Measurements from ENCODE around the gene CENPP. TPM values are rescaled to one million over a fixed set of nuclear protein-coding genes. Genes with fewer than 3 reads are reported as not detected.

The CENPP gene
- polyA plus RNA-seq, 4 donors, result 0.22 to 3.5 (median 2.0) TPM

DNA sequence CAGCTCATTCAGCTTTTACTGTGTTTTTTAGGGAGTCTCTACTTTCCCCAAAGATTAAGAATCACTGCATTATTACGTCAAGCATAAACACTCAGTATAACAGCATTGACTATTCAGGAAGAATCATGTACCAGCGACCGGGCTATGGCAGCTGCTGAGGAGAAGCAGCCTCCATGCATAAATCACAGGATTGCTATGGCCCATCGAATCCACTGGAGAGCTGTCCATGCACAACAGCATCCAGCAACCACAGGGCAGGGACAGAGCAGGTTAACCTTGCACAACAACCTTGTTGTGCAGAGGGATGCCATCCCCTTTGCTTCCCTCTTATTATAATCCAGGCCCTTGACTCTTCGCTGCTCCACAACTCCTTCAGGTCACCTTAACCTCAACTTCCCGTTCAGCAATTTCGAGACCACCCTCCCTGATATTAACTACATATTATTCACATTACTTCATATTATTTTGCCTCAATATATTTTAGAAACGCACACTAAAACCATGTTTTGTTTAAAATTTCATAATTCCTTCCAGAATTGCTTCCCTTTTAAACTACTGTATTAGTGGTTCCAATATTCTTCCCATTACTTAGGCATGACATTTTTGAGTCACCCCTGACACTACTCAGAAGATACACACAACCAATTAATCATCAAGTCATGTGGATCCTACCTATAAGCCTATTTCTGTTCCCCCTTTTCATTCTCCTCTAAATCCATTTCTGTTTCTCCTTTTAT lies 33.2 kb upstream of the CENPP start:
- Histone ChIP-seq H3K4me3 (ENCODE audit: low read depth in 1 of 3, low read length in 3 of 3) (peak overlapping the region in 2 of 3 donors; percentile 82 to 83), H3K36me3 (ENCODE audit: control insufficient read depth in 3 of 3, insufficient read depth in 2 of 3, low read depth in 1 of 3, low read length in 3 of 3) (peaks cover 0 to 6% (median 0%) of the 10 kb centered on the region in 3 donors), H3K9me3 (ENCODE audit: control insufficient read depth in 2 of 2, insufficient read depth in 1 of 2, low read depth in 1 of 2, low read length in 1 of 2) (no peaks in the 10 kb centered on the region), H3K27ac (ENCODE audit: low read depth in 1 of 3, low read length in 2 of 3) (no peak overlapping the region), H3K27me3 (ENCODE audit: control insufficient read depth in 3 of 3, insufficient read depth in 3 of 3, low read length in 3 of 3) (no peaks in the 10 kb centered on the region), H3K4me1 (ENCODE audit: control insufficient read depth in 3 of 3, insufficient read depth in 2 of 3, low read depth in 1 of 3, low read length in 2 of 3) (peaks cover 0 to 11% (median 6%) of the 10 kb centered on the region in 3 donors)
- 46 to 49% (median 46%) methylated on average over 8 of the region's 8 CpGs for WGBS, 3 donors
- FAIRE-seq (no peak), DNase-seq (no peak)

DNA sequence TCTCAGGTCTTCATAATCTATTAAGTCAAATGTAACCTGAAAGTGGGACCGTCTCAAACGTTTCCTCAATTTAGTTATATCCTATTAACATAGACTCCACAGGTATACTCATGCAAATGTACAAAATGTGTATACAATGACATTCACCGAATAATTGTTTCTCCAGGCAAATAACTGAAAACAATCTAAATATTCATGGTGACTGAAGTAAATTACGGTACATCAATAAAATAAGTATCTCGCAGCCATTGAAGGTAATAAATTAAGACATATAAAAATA lies 32.7 kb upstream of the CENPP start:
- WGBS, 3 donors, result 0 to 1% (median 1%) methylated on average over 5 of the region's 5 CpGs
- no peaks in the 10 kb centered on the region for H3K27me3 ChIP-seq (ENCODE audit: control insufficient read depth in 3 of 3, insufficient read depth in 3 of 3, low read length in 3 of 3)
- no peak for FAIRE-seq
- peak in 1 of 2 donors; percentile 5 for DNase-seq
- H3K27ac ChIP-seq (ENCODE audit: low read depth in 1 of 3, low read length in 2 of 3), result peak overlapping the region in 1 of 3 donors; percentile 88
- peaks cover 0 to 11% (median 6%) of the 10 kb centered on the region in 3 donors for H3K4me1 ChIP-seq (ENCODE audit: control insufficient read depth in 3 of 3, insufficient read depth in 2 of 3, low read depth in 1 of 3, low read length in 2 of 3)
- H3K9me3 ChIP-seq (ENCODE audit: control insufficient read depth in 2 of 2, insufficient read depth in 1 of 2, low read depth in 1 of 2, low read length in 1 of 2), result no peaks in the 10 kb centered on the region
- peak overlapping the region in 2 of 3 donors; percentile 82 to 83 for H3K4me3 ChIP-seq (ENCODE audit: low read depth in 1 of 3, low read length in 3 of 3)
- H3K36me3 ChIP-seq (ENCODE audit: control insufficient read depth in 3 of 3, insufficient read depth in 2 of 3, low read depth in 1 of 3, low read length in 3 of 3), result peaks cover 0 to 6% (median 0%) of the 10 kb centered on the region in 3 donors

DNA sequence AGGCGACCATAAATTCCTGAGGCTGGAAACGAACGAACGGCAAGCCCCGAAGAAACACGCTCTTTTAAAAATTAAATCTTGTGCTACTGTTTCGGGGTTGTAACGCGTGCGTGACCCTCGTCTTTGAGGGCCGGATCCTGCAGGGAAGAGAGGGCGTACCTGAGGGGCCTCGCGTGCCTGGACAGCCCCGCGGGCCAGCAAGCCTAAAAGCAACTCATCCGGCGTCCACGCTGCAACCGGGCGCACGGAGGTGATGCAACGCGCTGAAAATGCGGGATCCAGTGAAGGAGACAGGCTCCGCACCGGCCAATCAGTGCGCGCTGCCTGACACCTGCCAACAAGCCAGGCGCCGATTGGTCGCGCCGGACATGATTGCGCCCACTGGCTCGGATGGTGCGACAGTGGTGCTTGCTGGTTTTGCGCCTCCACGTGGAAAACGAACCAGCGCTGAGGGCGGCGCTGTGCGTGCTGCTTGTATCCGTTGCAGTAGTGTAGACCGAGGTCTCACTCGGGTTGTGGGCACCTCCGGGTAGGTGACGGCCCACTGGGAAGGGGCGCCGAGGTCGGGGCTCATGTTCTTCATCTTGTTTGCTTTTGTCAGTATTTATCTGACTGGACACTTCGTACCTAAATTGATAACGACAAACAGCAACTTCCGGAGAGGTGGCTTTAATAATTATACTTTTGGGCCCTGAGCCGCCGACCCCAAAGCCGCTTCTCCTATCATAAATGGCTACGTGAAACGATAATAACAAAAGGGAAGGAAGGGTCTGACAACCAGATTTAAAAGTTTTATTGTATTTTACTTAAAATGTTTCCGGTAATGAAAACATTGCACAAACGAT lies 32.1 kb upstream of the CENPP start, which contains the start of gene IARS1:
Gene IARS1, minus strand, starts transcription at position 246 of the 845 bp plus-strand sequence. CDS start 4,278 bp downstream, outside the sequence.
- Histone ChIP-seq H3K27me3 (ENCODE audit: control insufficient read depth in 3 of 3, insufficient read depth in 3 of 3, low read length in 3 of 3) (no peaks in the 10 kb centered on the region), H3K9me3 (ENCODE audit: control insufficient read depth in 2 of 2, insufficient read depth in 1 of 2, low read depth in 1 of 2, low read length in 1 of 2) (no peaks in the 10 kb centered on the region), H3K27ac (ENCODE audit: low read depth in 1 of 3, low read length in 2 of 3) (peak within 1 kb of the TSS; percentile 72 to 88 (median 78)), H3K36me3 (ENCODE audit: control insufficient read depth in 3 of 3, insufficient read depth in 2 of 3, low read depth in 1 of 3, low read length in 3 of 3) (peaks cover 0 to 6% (median 2%) of the 10 kb centered on the region in 3 donors), H3K4me3 (ENCODE audit: low read depth in 1 of 3, low read length in 3 of 3) (peak within 1 kb of the TSS; percentile 73 to 83 (median 82)), H3K4me1 (ENCODE audit: control insufficient read depth in 3 of 3, insufficient read depth in 2 of 3, low read depth in 1 of 3, low read length in 2 of 3) (peaks cover 0 to 11% (median 6%) of the 10 kb centered on the region in 3 donors)
- WGBS, 3 donors, result 0% methylated on average over 63 of the region's 63 CpGs
- no peak for FAIRE-seq
- peak; percentile 98 to 100 for DNase-seq

DNA sequence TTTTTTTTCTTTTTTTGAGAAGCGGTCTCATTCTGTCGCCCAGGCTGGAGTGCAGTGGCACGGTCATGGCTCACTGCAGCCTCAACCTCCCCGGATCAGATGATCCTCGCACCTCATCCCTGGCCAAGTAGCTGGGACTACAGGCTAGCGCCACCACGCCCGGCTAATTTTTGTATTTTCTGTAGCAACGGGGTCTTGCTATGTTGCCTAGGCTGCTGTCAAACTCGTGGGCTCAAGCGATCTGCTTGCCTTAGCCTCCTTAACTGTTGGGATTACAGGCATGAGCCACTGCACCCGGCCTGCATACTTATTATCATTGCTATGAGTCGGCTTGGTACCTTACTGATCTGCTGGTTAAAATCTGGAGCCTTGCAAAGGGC lies 31.5 kb upstream of the CENPP start:
- Histone ChIP-seq H3K9me3 (ENCODE audit: control insufficient read depth in 2 of 2, insufficient read depth in 1 of 2, low read depth in 1 of 2, low read length in 1 of 2) (no peaks in the 10 kb centered on the region), H3K27me3 (ENCODE audit: control insufficient read depth in 3 of 3, insufficient read depth in 3 of 3, low read length in 3 of 3) (no peaks in the 10 kb centered on the region), H3K36me3 (ENCODE audit: control insufficient read depth in 3 of 3, insufficient read depth in 2 of 3, low read depth in 1 of 3, low read length in 3 of 3) (peaks cover 0 to 6% (median 4%) of the 10 kb centered on the region in 3 donors), H3K4me3 (ENCODE audit: low read depth in 1 of 3, low read length in 3 of 3) (peak overlapping the region; percentile 10 to 83 (median 82)), H3K4me1 (ENCODE audit: control insufficient read depth in 3 of 3, insufficient read depth in 2 of 3, low read depth in 1 of 3, low read length in 2 of 3) (peaks cover 0 to 11% (median 6%) of the 10 kb centered on the region in 3 donors), H3K27ac (ENCODE audit: low read depth in 1 of 3, low read length in 2 of 3) (peak overlapping the region; percentile 72 to 84 (median 78))
- FAIRE-seq (no peak), DNase-seq (peak in 1 of 2 donors; percentile 33)
- 6 to 16% (median 8%) methylated on average over 13 of the region's 13 CpGs for WGBS, 3 donors

DNA sequence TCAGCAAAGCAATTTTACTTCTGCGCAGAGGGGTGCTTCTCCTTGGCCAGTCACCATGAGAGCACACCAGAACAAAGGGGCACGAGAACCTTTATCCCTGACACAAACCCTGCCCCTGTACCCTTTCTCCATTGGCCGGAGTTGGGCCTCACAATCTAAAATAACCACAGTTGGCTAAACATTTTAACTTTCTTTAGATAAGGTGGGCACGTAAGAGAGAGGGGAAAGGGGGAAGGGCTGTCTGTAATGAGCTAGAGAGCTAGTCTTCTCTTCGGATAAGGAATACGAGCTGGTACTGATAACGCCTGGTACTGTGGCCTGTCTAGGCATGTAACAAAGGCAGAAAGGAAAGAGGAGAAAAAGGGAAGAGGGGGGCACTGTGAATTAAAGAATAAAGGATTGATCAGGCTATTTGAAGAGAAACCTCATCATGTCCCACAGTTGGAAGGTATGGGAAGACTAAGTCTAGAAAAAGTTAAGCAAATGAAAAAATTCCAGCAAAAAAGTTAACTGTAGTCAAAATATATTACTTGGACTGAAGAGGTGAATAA lies 30.4 kb upstream of the CENPP start:
- FAIRE-seq (no peak), DNase-seq (peak in 1 of 2 donors; percentile 20)
- no peaks in the 10 kb centered on the region for H3K27me3 ChIP-seq (ENCODE audit: control insufficient read depth in 3 of 3, insufficient read depth in 3 of 3, low read length in 3 of 3)
- H3K4me3 ChIP-seq (ENCODE audit: low read depth in 1 of 3, low read length in 3 of 3), result no peak overlapping the region
- 81 to 87% (median 85%) methylated on average over 7 of the region's 7 CpGs for WGBS, 3 donors
- peak overlapping the region in 1 of 3 donors; percentile 10 for H3K27ac ChIP-seq (ENCODE audit: low read depth in 1 of 3, low read length in 2 of 3)
- no peaks in the 10 kb centered on the region for H3K9me3 ChIP-seq (ENCODE audit: control insufficient read depth in 2 of 2, insufficient read depth in 1 of 2, low read depth in 1 of 2, low read length in 1 of 2)
- H3K36me3 ChIP-seq (ENCODE audit: control insufficient read depth in 3 of 3, insufficient read depth in 2 of 3, low read depth in 1 of 3, low read length in 3 of 3), result peaks cover 0 to 9% (median 4%) of the 10 kb centered on the region in 3 donors
- H3K4me1 ChIP-seq (ENCODE audit: control insufficient read depth in 3 of 3, insufficient read depth in 2 of 3, low read depth in 1 of 3, low read length in 2 of 3), result peaks cover 0 to 11% (median 6%) of the 10 kb centered on the region in 3 donors

DNA sequence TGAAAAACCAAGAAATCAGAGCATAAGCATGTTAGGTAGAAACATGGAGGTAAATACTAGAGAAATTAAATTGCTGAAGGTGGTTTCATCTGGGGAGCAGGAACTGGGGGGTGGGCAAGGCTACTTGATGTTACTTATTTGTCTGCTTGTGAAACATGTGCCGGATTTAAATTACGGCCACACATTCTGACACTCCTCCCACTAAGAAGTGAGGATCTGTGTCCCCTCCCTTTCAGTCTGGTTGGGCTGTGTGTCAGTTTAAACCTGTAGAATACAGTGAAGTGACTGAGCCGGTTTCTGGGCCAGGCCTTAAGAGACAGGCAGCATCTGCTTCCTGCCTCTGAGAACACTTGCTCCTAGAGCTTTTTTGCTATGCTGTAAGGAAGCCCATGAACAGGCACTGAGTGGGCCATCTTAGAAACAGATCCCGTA lies 29.9 kb upstream of the CENPP start:
- H3K4me1 ChIP-seq (ENCODE audit: control insufficient read depth in 3 of 3, insufficient read depth in 2 of 3, low read depth in 1 of 3, low read length in 2 of 3), result peaks cover 0 to 11% (median 6%) of the 10 kb centered on the region in 3 donors

DNA sequence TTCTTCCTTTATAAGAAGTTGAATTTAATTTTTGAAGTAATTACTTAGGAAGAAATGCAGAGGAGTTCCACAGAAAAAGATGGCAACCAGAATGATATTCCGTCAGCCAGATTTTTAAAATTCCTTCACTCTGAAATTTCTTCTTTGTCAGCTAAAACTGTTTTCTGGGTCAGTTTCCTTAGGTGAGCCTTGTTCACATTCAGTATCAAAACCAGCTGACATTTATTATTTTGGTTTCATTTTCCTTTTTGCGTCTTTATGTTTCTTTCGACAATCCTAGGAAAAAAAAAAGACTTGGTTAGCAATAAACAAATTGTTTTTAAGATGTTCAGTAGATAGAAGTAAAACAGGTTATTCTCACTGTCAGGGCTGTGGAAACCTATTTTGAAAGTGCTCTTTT lies 28.1 kb upstream of the CENPP start:
- no peak for FAIRE-seq
- Histone ChIP-seq H3K4me3 (ENCODE audit: low read depth in 1 of 3, low read length in 3 of 3) (no peak overlapping the region), H3K36me3 (ENCODE audit: control insufficient read depth in 3 of 3, insufficient read depth in 2 of 3, low read depth in 1 of 3, low read length in 3 of 3) (peaks cover 3 to 15% (median 10%) of the 10 kb centered on the region in 3 donors), H3K4me1 (ENCODE audit: control insufficient read depth in 3 of 3, insufficient read depth in 2 of 3, low read depth in 1 of 3, low read length in 2 of 3) (peaks cover 0 to 5% (median 3%) of the 10 kb centered on the region in 3 donors), H3K27me3 (ENCODE audit: control insufficient read depth in 3 of 3, insufficient read depth in 3 of 3, low read length in 3 of 3) (no peaks in the 10 kb centered on the region), H3K27ac (ENCODE audit: low read depth in 1 of 3, low read length in 2 of 3) (no peak overlapping the region), H3K9me3 (ENCODE audit: control insufficient read depth in 2 of 2, insufficient read depth in 1 of 2, low read depth in 1 of 2, low read length in 1 of 2) (no peaks in the 10 kb centered on the region)
- 52 to 64% (median 63%) methylated on average over 3 of the region's 3 CpGs for WGBS, 3 donors
- DNase-seq, result no peak

More for the DNA sequence above, 29.9 kb upstream of the CENPP start:
- Histone ChIP-seq H3K27ac (ENCODE audit: low read depth in 1 of 3, low read length in 2 of 3) (peak overlapping the region in 1 of 3 donors; percentile 10), H3K9me3 (ENCODE audit: control insufficient read depth in 2 of 2, insufficient read depth in 1 of 2, low read depth in 1 of 2, low read length in 1 of 2) (no peaks in the 10 kb centered on the region), H3K4me3 (ENCODE audit: low read depth in 1 of 3, low read length in 3 of 3) (no peak overlapping the region), H3K36me3 (ENCODE audit: control insufficient read depth in 3 of 3, insufficient read depth in 2 of 3, low read depth in 1 of 3, low read length in 3 of 3) (peaks cover 1 to 13% (median 7%) of the 10 kb centered on the region in 3 donors), H3K27me3 (ENCODE audit: control insufficient read depth in 3 of 3, insufficient read depth in 3 of 3, low read length in 3 of 3) (no peaks in the 10 kb centered on the region)
- no peak for FAIRE-seq
- peak in 1 of 2 donors; percentile 7 for DNase-seq
- 67 to 84% (median 82%) methylated on average over 4 of the region's 4 CpGs for WGBS, 3 donors

DNA sequence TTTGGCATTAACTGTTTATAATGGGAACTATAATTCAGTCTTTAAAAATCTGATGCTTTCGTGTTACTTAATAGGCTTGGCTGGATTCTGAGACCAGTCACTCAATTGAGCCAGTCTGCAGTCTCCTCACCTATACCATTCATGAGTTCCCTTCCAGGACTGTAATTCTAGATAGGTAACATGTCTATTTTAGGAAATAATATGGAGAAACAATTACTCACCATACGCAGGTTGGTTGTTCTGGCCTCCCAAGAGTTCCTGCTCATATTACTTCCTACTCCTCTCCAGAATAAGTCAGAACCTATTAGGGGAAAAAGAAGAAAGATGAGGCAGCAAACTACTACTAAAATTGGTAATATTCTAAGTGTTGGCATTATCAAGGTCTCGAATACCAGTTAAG lies 27.7 kb upstream of the CENPP start:
- no peaks in the 10 kb centered on the region for H3K27me3 ChIP-seq (ENCODE audit: control insufficient read depth in 3 of 3, insufficient read depth in 3 of 3, low read length in 3 of 3)
- no peaks in the 10 kb centered on the region for H3K9me3 ChIP-seq (ENCODE audit: control insufficient read depth in 2 of 2, insufficient read depth in 1 of 2, low read depth in 1 of 2, low read length in 1 of 2)
- peaks cover 3 to 15% (median 14%) of the 10 kb centered on the region in 3 donors for H3K36me3 ChIP-seq (ENCODE audit: control insufficient read depth in 3 of 3, insufficient read depth in 2 of 3, low read depth in 1 of 3, low read length in 3 of 3)
- H3K4me1 ChIP-seq (ENCODE audit: control insufficient read depth in 3 of 3, insufficient read depth in 2 of 3, low read depth in 1 of 3, low read length in 2 of 3), result peaks cover 0 to 5% (median 3%) of the 10 kb centered on the region in 3 donors
- DNase-seq, result no peak
- peak overlapping the region in 2 of 3 donors; percentile 11 to 70 for H3K27ac ChIP-seq (ENCODE audit: low read depth in 1 of 3, low read length in 2 of 3)
- 73 to 78% (median 78%) methylated on average over 3 of the region's 3 CpGs for WGBS, 3 donors
- no peak overlapping the region for H3K4me3 ChIP-seq (ENCODE audit: low read depth in 1 of 3, low read length in 3 of 3)
- no peak for FAIRE-seq

All from small intestine (tissue), 7 donors.